ENCODE measurements around the gene FERMT1. TPM values are rescaled to one million over a fixed set of nuclear protein-coding genes. Genes with fewer than 3 reads are reported as not detected.

Gene FERMT1
- total and polyA plus RNA-seq, 2 of the 13 experiments (the other 11 are each of a cell fraction or from before 2014, with no cell fraction given) = 15.8 to 29.5 TPM

DNA sequence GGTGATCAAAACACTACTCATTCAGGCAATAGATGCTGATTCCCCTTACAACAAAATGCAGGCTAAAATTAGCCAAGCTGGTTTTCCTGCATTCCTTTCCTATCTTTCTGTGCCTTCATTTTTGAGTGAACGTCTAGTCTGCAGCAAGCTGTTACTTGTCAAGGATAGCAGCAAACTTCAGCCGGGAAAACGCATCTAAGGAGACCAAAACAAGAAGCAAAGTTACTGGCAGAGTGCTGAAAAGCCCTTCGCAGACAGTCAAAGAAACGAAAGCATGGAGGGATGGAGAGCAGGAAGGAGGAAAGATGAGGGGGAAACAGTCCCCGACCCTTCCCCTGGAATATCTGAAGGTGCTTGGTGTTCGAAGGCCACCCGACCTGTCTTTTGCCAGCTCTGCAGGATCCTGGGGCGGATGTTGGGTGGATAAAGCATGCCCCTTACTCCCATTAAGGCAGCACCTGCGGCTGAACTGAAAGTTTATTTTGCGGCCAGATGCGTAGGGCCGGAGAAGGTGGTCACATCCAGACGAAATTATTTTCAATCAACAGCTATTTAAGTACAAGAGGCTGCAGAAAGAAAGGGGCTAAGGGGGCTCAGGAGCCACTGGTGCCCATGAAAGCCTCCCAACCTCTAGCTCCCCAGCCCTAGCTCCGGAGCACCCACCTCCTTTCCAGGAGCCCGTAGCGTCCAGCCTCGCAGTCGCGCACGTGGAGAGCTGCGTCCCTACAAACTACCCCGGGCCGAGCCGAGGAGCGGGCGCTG, 538 bp downstream of the FERMT1 start (continued):
- 0 out of 2 replicates have a peak, but pooled peaks have one; percentile 59 for TF ChIP-seq MLX (CRISPR knock-in tag; IDR thresholded peaks at IDR 0.05)
- no peak for TF ChIP-seq AKAP8 (CRISPR knock-in tag; IDR thresholded peaks at IDR 0.05)
- no peak for TF ChIP-seq ISX (CRISPR knock-in tag; conservative IDR thresholded peaks at IDR 0.05)
- TF ChIP-seq, protein P1, sequence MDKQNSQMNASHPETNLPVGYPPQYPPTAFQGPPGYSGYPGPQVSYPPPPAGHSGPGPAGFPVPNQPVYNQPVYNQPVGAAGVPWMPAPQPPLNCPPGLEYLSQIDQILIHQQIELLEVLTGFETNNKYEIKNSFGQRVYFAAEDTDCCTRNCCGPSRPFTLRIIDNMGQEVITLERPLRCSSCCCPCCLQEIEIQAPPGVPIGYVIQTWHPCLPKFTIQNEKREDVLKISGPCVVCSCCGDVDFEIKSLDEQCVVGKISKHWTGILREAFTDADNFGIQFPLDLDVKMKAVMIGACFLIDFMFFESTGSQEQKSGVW (CRISPR knock-in tag; IDR thresholded peaks at IDR 0.05; ENCODE audit: borderline replicate concordance) = no peak
- TF ChIP-seq ZNF124 (CRISPR knock-in tag; IDR thresholded peaks at IDR 0.05) = no peak
- TF ChIP-seq CHD4 (IDR thresholded peaks at IDR 0.05; ENCODE audit: borderline replicate concordance, low read length) = no peak
- TF ChIP-seq KDM1A (CRISPR knock-in tag; IDR thresholded peaks at IDR 0.05) = no peak
- TF ChIP-seq ZMYM2 (CRISPR knock-in tag; IDR thresholded peaks at IDR 0.05) = peak; percentile 20; the same call in 1 of the 2 replicates
- peak; percentile 63 for TF ChIP-seq ZNF781 (CRISPR knock-in tag; IDR thresholded peaks at IDR 0.05; ENCODE audit: borderline replicate concordance, not compliant biosample characterization)
- TF ChIP-seq SP2 (CRISPR knock-in tag; IDR thresholded peaks at IDR 0.05) = 0 out of 2 replicates have a peak, but pooled peaks have one; percentile 3
- no peak for TF ChIP-seq ZNF574 (CRISPR knock-in tag; IDR thresholded peaks at IDR 0.05)
- TF ChIP-seq ZFYVE20 (CRISPR knock-in tag; IDR thresholded peaks at IDR 0.05; ENCODE audit: borderline replicate concordance, low read depth) = no peak
- no peak for TF ChIP-seq ZNF678 (CRISPR knock-in tag; IDR thresholded peaks at IDR 0.05)
- TF ChIP-seq, protein P2, sequence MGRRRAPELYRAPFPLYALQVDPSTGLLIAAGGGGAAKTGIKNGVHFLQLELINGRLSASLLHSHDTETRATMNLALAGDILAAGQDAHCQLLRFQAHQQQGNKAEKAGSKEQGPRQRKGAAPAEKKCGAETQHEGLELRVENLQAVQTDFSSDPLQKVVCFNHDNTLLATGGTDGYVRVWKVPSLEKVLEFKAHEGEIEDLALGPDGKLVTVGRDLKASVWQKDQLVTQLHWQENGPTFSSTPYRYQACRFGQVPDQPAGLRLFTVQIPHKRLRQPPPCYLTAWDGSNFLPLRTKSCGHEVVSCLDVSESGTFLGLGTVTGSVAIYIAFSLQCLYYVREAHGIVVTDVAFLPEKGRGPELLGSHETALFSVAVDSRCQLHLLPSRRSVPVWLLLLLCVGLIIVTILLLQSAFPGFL (CRISPR knock-in tag; IDR thresholded peaks at IDR 0.05) = no peak; the same call in 1 of the 2 replicates
- TF ChIP-seq, protein P3, sequence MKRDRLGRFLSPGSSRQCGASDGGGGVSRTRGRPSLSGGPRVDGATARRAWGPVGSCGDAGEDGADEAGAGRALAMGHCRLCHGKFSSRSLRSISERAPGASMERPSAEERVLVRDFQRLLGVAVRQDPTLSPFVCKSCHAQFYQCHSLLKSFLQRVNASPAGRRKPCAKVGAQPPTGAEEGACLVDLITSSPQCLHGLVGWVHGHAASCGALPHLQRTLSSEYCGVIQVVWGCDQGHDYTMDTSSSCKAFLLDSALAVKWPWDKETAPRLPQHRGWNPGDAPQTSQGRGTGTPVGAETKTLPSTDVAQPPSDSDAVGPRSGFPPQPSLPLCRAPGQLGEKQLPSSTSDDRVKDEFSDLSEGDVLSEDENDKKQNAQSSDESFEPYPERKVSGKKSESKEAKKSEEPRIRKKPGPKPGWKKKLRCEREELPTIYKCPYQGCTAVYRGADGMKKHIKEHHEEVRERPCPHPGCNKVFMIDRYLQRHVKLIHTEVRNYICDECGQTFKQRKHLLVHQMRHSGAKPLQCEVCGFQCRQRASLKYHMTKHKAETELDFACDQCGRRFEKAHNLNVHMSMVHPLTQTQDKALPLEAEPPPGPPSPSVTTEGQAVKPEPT (CRISPR knock-in tag; IDR thresholded peaks at IDR 0.05; ENCODE audit: low read depth) = no peak
- no peak for TF ChIP-seq ZNF44 (CRISPR knock-in tag; IDR thresholded peaks at IDR 0.05)
- TF ChIP-seq TARDBP (CRISPR knock-in tag; IDR thresholded peaks at IDR 0.05) = no peak
